Kidney (tissue), 14 donors: ENCODE measurements around the gene WDFY2. TPM values are rescaled to one million over a fixed set of nuclear protein-coding genes. Genes with fewer than 3 reads are reported as not detected.

Experiments
- DNase-seq, 5 donors: peaks; one replicate each; pipeline ENCODE4 v3.0.0-alpha.2; 2013 to 2020
- FAIRE-seq: peaks from 2 replicates; lab custom pipeline; 2012; peaks lifted over from hg19 to GRCh38; lab: Jason Lieb, UNC
- H3K27ac ChIP-seq, 2 donors: one replicate each; pipeline ENCODE4 v1.7.0; 2013; ENCODE audit warnings: low read depth in 2 of 2, low read length in 2 of 2, inconsistent platforms in 1 of 2
- H3K27me3 ChIP-seq: one replicate; pipeline ENCODE4 v1.7.1; 2013; ENCODE audit warnings: low read length, inconsistent platforms; ENCODE audit not compliant: control insufficient read depth, insufficient read depth
- H3K36me3 ChIP-seq, 3 donors: one replicate each; pipeline versions ENCODE4 v1.7.0 to v1.7.1; 2013; ENCODE audit warnings: low read length in 3 of 3, control low read depth in 1 of 3, inconsistent platforms in 1 of 3; ENCODE audit not compliant: insufficient read depth in 3 of 3, control insufficient read depth in 2 of 3
- H3K4me1 ChIP-seq, 3 donors: one replicate each; pipeline versions ENCODE4 v1.7.0 to v1.7.1; 2013; ENCODE audit warnings: low read length in 3 of 3, inconsistent platforms in 1 of 3, low read depth in 1 of 3; ENCODE audit not compliant: control insufficient read depth in 2 of 3, insufficient read depth in 2 of 3
- H3K4me3 ChIP-seq, 3 donors: one replicate each; pipeline versions ENCODE4 v1.7.0 to v1.8.1; 2013; ENCODE audit warnings: low read length in 3 of 3, control low read depth in 1 of 3, inconsistent platforms in 1 of 3
- H3K9ac ChIP-seq, 3 donors: one replicate each; pipeline versions ENCODE4 v1.7.0 to v1.7.1; 2013; ENCODE audit warnings: low read length in 3 of 3, control low read depth in 1 of 3, inconsistent platforms in 1 of 3
- H3K9me3 ChIP-seq, 3 donors: one replicate each; pipeline versions ENCODE4 v1.7.0 to v1.7.1; 2013; ENCODE audit warnings: low read length in 3 of 3, control low read depth in 1 of 3, inconsistent platforms in 1 of 3; ENCODE audit not compliant: control insufficient read depth in 2 of 3, insufficient read depth in 1 of 3
- CTCF ChIP-seq: IDR thresholded peaks from 3 replicates; pipeline ENCODE4 v1.5.1; 2012; ENCODE audit warnings: mild to moderate bottlenecking, moderate library complexity, borderline replicate concordance; ENCODE audit not compliant: insufficient read depth; ENCODE audit errors: extremely low read depth
- intact Hi-C: fragments of 100-400 bp; cut with DNase I; formaldehyde crosslinking; loops from one replicate; pipeline ENCODE4 v1.11.1; 2022
- polyA plus RNA-seq: library from polyadenylated mRNA; stranded (reverse); fragments of 350-450 nt; fragmentation: Illumina TruSeq; extraction: RNeasy Lipid Tissue Mini Kit (QIAGEN cat#74804); gene quantifications from one replicate; pipeline ENCODE4 v1.2.3, GENCODE V29; 2014; ENCODE audit warnings: low read depth, low replicate concordance; ENCODE audit not compliant: insufficient read depth
- total RNA-seq: library from RNA; stranded (reverse); fragmentation: NEBNext Ultra II Directional; extraction: Animal tissue kit (Norgen Biotek cat#: 25700); gene quantifications from one replicate; pipeline ENCODE4 v1.2.1, GENCODE V29; 2021
- donor health status: control.
- donor health status: control.
- donor health status: control.
- donor health status: control.
- donor health status: control.
- donor health status: DM: yes; HTN: yes; CAD: no.
- donor health status: Normal renal cell carcinoma (clear cell type).

The WDFY2 gene
- total and polyA plus RNA-seq, 2 donors from 2014 or later, result 4.8 to 13.0 TPM

GRCh38 chr13:51630288-51630615 is 46.0 kb downstream of the WDFY2 start:
- Histone ChIP-seq H3K4me1 (peaks cover 0 to 28% (median 15%) of the 10 kb centered on the region in 3 donors), H3K36me3 (no peaks in the 10 kb centered on the region)

GRCh38 chr13:51632591-51633362 is 48.5 kb downstream of the WDFY2 start:
- FAIRE-seq (no peak), DNase-seq (no peak)
- Histone ChIP-seq H3K36me3 (no peaks in the 10 kb centered on the region), H3K27ac (no peak overlapping the region), H3K9ac (no peak overlapping the region), H3K4me1 (peaks cover 0 to 34% (median 9%) of the 10 kb centered on the region in 3 donors), H3K4me3 (no peak overlapping the region), H3K27me3 (no peaks in the 10 kb centered on the region), H3K9me3 (no peaks in the 10 kb centered on the region)
- intact Hi-C loops, result no loop called here
- no peak for TF ChIP-seq CTCF

More at GRCh38 chr13:51630288-51630615, 46.0 kb downstream of the WDFY2 start:
- H3K9ac ChIP-seq, result no peak overlapping the region
- H3K27me3 ChIP-seq, result no peaks in the 10 kb centered on the region
- FAIRE-seq (peak; percentile 39), DNase-seq (no peak)
- H3K4me3 ChIP-seq, result no peak overlapping the region
- H3K27ac ChIP-seq, result no peak overlapping the region
- TF ChIP-seq CTCF, result no peak
- H3K9me3 ChIP-seq, result no peaks in the 10 kb centered on the region
- intact Hi-C loops, result no loop called here

GRCh38 chr13:51635137-51635878 is 51.0 kb downstream of the WDFY2 start:
- no peak overlapping the region for H3K9ac ChIP-seq
- DNase-seq (no peak), FAIRE-seq (no peak)
- no peaks in the 10 kb centered on the region for H3K9me3 ChIP-seq
- H3K27me3 ChIP-seq, result no peaks in the 10 kb centered on the region
- H3K27ac ChIP-seq, result no peak overlapping the region
- H3K36me3 ChIP-seq, result no peaks in the 10 kb centered on the region
- TF ChIP-seq CTCF, result no peak
- intact Hi-C loops, result no loop called here
- peaks cover 0 to 42% (median 14%) of the 10 kb centered on the region in 3 donors for H3K4me1 ChIP-seq
- H3K4me3 ChIP-seq, result no peak overlapping the region
